HG03457 (cell line): ENCODE data around the gene GJE1.
A peak's percentile ranks its signal among the peaks of the same experiment; 100 is the strongest.
"Not testable (repeated sequence)": the region's sequence is repeated elsewhere in the genome, so short reads cannot be mapped to it uniquely, and the experiment has no call there.

ENCODE experiments used
- ATAC-seq: cut with Tn5 transposase; IDR thresholded peaks from one replicate; pipeline ENCODE4 v1.9.1; 2021; ENCODE audit warnings: moderate number of reproducible peaks; ENCODE audit not compliant: unreplicated experiment

Gene GJE1, protein sequence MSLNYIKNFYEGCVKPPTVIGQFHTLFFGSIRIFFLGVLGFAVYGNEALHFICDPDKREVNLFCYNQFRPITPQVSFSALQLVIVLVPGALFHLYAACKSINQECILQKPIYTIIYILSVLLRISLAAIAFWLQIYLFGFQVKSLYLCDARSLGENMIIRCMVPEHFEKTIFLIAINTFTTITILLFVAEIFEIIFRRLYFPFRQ

DNA sequence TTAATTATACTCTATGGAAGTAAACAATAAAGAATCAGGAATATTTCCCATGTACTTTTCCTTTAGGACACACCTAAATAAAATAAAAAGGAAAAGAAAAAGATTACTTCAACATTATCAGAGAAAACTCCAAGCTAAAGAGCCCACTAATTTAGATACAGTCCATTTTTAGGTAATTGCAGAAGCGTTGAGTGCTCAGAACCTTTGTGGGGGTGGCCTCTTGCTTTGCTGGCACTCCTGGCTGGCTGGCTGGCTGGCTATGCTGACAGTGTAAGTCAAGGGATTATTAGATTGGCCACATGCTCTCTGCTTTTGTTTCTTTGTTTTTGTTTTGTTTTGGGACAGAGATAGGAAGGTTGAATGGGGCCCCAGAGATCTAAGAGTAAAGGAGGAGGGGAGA lies at the start of gene GJE1:
Gene GJE1, plus strand, starts transcription at position 301 of the 400 bp plus-strand sequence. CDS start 234 bp downstream, outside the sequence.
- ATAC-seq: no peak

DNA sequence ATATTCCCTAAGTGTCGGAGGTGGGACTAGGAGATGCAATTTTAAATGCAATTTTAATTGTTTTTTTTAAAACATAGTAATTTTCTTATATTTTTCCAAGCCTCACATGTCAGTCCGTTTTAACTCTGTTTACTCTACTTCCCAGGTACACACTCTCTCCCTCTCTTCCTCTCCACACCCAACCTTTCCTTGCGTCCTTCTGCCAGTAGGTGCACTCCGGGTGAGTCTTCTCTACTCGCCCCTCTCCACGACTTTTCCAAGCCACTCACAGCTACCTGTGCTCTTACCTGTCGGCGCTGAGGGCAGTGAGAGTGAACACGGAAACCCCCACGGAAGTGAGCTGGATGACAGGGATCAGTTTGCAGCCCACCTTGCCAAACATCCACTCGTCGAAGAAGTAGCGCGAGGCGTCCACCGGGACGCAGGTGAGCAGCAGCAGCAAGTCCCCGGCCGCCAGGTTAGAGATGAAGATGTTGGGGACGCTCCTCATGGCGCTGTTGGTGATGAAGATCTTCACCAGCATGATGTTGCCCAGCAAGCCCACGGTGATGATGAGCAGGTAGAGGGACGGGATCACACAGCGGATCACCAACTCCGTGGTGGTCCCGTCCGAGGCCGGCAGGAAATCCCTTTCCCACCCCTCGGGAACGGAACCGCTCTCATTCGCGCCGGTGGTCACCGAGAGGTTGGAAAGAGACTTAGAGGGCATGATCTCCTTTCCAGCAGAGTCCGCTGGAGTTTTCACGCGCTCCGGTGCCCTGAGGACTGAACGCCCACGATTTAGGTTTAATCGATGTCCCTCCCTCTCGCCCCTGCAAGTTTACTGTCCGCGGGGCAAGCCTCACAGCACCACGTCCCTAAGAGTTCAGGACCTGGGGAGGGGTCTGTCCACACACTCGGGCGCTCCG lies 44.5 kb upstream of the GJE1 start:
- no peak for ATAC-seq

DNA sequence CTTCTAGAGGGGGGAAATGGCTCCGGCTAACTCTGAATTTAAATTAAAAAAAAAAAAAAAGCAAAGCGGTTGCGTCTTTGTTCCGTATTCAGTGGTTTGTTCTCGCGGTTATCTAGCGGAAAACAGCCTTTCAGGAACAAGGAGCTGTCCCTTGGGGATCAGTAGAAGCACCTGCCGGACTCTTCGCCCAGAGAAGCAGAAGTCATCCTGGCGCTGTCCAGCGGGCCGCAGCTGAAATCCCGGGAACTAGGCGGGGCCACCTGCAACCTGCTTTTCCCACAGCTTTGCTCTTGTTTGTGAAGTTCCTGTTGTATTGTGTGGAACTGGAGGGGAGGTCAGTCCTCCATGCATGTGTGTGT lies 43.9 kb upstream of the GJE1 start:
- no peak for ATAC-seq

DNA sequence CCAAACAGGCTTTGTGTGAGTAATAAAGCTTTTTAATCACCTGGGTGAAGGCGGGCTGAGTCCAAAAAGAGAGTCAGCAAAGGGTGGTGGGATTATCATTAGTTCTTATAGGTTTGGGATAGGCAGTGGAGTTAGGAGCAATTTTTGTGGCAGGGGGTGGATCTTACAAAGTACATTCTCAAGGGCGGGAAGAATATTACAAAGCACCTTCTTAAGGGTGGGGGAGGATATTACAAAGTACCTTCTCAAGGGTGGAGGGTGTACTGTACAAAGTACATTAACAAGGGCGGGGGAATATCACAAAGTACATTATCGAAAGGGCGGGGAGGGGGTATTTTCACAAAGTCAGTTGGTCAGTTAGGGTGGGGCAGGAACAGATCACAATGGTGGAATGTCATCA lies 27.9 kb upstream of the GJE1 start:
- ATAC-seq: not testable (repeated sequence)

DNA sequence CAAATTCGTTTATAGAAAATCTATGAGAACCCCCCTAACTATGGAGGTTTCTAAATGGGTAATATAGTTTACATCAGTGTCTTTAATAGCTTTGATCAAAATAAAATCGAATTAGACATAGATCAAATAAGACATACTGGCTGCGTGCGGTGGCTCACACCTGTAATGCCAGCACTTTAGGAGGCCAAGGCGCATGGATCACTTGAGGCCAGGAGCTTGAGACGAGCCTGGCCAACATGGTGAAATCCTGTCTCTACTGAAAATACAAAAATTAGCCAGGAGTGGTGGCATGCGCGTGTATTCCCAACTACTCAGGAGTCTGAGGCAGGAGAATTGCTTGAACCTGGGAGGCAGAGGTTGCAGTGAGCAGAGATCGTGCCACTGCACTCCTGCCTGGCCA lies 21.9 kb upstream of the GJE1 start:
- ATAC-seq: not testable (repeated sequence)

DNA sequence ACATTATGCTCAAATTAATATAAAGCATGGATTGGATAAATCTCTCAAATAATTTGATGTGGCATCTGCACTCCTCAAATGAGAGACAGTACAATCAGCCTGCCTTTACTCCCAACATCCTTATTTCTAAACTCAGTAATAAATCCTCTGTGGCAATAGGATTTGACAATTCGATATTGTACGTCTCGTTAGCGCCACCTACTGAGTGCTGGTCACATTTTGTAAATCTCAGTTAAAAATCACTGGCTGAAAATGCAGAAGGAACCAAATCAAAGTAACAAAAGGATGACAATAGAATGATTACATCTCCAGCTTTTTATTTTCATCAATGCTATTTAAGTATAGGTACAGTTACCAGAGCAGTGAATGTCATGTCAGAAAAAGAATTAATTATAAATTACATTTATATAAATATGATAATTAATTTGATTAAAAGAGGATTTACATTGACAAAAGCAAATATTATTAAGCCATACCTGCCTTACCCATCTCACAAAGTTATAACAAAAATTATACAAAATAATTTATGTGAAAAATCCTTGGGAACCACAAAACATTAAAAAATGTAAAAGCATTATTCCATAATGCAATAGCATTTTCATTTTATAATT lies 20.2 kb upstream of the GJE1 start:
- ATAC-seq: no peak

DNA sequence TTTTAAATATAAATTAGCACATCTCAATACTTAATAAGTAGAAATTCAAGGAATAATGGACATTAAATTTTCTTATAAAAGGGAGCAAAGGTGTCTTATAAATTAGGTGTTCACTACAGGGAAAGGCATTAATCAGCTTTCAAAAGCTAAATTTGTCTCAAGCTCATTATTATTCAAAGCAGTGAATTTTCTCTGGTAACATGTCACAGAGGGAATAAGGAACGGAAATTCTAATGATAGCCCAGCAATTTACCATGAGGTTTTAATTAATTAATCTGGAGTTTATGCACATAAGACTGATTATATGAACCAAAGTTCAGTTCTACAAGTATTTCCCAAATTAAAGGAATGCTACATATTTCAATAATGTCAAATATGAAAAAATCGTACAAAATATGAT lies 15.4 kb upstream of the GJE1 start:
- no peak for ATAC-seq

DNA sequence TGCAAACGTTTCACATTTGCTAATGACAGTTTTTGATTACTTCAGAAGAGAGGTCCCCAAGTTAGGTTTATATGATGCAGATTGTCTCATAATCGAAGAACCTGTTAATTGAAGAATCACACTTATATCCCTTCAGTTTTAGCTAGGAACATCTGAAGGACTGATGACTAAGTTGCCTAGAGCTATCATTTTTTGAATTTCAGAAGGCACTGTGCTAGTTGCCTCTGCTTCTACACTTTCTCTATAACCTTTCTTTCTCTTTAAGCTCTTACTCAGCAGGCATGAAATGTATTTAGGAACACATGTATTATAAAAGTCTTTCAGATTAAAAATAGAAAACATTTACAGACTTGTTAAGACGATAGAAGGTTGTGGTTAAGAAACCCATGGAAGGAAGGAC lies 14.4 kb upstream of the GJE1 start:
- ATAC-seq: no peak

DNA sequence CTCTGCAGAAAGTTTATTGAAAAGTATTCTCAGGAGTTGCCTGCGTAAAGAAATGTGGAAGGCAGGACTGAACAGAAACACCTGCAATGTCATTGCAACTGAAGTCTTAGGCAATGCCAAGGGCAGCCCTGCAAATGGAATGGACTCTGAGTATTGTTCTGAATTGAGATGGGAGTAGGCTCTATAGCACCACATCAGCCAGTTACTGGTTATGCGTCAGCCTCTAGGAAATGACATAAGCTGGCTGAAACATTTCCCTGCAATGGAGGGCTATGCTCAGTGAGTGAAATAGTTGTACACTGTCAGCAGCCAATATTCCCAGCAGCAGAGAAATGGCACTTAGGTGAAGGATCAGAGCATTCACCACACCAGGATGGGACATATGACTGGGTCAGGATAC lies 13.8 kb upstream of the GJE1 start:
- ATAC-seq: no peak

DNA sequence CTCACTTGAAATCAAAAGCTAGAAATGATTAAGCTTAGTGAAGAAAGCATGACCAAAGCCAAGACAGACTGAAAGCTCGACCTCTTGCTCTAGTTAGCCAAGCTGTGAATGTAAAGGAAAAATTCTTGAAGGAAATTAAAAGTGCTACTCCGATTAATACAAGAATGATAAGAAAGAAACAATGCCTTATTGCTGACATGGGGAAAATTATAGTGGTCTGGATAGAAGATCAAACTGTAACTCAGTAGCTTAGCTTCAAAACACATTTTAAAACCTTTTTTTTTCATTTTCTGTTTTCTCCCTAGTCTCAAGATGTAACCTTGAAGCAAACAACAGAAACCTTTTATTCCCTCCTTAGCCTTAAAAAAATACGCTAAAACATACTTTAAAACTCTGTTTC lies 11.4 kb upstream of the GJE1 start:
- ATAC-seq: no peak

DNA sequence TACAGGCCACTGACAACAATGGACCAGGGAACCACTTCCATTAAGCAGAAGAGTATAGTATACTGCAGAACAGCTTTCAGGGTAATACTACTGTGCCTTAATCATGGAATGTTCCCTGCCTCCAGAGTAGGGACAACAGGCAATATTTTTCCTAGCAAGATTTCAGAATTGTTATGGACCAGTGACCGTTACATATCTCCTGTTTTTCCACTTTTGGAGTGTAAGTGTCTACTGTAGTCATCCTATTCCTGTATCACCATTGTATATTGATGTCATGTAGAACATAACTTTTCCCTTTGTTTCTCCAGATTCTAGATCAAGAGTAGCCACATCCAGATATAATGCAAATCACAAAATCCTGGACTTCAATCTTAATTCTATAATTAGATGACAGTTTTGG lies 1.9 kb upstream of the GJE1 start:
- ATAC-seq: no peak

DNA sequence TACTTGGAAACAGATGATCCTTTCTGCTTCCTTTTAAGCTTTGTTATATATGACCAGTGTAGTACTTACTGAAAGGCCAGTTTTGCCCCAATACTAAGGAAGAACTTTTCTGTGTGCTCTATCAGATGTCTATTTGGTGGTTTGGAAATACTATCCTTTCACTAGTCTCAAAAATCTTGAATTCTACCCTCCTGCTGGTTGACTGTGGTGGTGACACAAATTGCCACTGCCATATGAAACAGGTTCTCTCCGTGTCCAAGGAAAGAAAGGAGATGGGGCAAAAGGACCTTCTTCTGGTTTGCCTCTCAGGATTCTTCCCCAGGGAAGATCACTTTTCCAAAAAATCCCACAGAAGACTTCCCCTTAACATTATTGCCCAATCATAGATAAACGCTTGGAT lies 6.2 kb downstream of the GJE1 start:
- no peak for ATAC-seq

DNA sequence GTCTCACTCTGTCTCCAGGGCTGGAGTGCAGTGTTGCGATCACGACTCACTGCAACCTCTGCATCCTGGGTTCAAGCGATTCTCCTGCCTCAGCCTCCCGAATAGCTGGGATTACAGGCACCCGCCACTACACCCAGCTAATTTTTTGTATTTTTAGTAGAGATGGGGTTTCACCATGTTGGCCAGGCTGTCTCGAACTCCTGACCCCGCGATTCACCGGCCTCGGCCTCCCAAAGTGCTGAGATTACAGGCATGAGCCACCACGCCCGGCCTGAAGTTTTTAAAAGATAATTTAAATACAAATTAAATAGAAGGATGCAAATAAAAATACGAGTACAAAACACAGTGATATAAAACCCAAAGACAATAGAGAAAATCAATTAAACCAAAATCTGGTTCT lies 8.8 kb downstream of the GJE1 start:
- not testable (repeated sequence) for ATAC-seq

DNA sequence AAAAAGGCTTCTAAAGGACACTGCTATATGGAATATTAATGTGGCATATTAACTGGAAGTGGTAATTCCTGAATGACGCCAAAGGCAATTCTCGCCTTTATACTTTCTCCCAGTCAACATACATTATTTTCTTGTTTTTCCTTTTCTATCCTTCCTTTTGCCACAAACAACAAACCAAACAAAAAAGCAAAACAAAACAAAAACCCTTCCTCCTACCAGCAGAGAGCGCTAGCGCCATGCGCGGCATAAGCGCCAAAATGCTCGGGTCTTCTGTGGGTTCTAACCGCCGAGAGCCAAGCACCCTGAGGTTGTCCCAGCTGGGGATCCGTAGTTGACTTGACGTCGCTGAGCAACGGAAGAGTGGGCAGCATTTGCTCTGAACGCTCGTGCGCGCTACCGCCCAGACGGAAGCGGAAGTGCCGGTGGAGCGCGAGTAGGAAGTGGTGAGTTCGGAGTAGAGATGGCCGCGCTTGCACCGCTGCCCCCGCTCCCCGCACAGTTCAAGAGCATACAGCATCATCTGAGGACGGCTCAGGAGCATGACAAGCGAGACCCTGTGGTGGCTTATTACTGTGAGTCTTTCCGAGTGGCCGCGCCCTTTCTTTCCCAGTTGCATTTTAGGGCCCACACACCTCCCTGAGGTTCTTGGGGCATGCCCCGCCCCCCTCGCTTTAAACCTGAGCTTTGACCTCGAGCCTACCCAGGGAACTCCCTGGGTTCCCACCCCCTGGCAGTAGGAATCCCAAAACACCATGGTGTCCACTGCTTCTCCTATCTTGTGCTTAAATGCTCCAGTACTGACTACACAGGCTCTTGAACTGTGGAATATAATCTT lies 14.3 kb downstream of the GJE1 start, which contains the start of the genes NMBR and VTA1:
Gene NMBR, minus strand, starts transcription at position 295 of the 835 bp plus-strand sequence. CDS start 58,464 bp downstream, outside the sequence.
Gene VTA1, plus strand, starts transcription at position 436 of the 835 bp plus-strand sequence. Its CDS starts 25 bp downstream, at position 461.
- peak; percentile 99 for ATAC-seq

DNA sequence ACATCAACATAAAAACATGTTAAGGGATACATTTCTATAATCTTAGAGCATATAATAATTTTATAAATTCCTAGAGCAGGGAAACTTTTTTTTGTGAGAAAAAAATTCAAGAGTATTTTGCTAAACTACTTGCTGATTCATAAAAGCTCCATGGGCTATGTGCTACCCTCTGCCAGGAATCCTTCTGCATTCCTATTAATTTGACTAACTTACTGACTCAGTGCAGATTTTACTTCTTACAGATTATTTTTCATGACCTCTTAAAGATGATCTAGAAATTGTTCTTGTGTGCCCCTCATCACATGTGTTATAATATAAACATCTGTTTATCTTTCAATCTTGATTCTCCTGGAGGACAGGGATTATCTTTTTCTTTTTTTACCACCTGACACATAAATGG lies 20.0 kb downstream of the GJE1 start:
- no peak for ATAC-seq

DNA sequence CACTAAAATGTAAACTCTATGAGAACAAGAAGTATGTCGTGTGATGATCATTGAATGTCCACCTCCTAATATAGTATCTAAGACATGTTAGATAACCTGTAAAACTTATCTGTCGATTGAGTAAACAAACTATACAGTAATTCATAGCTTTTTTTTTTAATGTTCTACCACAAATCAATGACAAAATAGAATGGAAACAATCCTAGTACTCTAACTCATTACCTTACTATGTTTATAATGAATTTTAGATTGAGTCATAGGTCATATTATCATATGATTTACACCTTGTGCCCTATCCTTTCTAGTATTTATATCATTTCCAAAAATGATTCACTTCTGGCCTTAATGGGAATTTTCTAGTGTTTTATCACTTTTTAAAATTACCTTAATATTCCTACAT lies 20.5 kb downstream of the GJE1 start:
- no peak for ATAC-seq

DNA sequence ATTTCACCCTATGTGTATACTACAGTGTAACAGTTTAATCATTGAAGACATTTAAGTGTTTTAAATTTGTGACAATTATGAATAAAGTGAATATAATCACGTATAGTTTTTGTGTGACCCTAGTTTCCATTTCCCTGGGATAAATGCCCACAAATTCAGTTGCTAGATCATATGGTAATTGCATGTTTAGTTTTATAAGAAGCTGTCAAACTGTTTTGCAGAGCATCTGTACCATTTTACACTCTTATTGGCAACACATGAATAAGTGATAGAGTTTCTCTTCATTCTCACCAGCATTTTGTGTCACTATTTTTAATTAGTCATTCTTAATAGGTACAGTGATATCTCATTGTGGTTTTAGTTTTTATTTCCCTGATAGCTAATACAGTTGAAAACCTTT lies 21.6 kb downstream of the GJE1 start:
- ATAC-seq: no peak

DNA sequence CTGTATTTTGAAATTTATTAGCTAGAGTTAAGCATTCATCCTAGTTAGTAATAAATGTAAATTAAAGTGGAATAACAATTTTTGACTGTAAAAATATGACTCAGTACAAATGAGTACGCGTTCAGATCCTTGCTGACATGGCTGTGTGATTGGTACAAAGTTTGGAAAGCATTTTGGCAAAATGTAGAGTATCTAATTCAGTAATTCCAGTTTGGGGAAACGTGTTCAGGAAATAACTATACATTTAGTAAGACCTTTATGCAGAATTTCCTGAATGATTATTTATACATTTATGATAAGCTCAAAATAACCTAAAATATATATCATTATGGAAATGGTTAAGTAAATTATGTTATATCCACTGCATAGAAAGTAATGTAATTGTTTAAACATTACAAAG lies 22.4 kb downstream of the GJE1 start:
- ATAC-seq: no peak

DNA sequence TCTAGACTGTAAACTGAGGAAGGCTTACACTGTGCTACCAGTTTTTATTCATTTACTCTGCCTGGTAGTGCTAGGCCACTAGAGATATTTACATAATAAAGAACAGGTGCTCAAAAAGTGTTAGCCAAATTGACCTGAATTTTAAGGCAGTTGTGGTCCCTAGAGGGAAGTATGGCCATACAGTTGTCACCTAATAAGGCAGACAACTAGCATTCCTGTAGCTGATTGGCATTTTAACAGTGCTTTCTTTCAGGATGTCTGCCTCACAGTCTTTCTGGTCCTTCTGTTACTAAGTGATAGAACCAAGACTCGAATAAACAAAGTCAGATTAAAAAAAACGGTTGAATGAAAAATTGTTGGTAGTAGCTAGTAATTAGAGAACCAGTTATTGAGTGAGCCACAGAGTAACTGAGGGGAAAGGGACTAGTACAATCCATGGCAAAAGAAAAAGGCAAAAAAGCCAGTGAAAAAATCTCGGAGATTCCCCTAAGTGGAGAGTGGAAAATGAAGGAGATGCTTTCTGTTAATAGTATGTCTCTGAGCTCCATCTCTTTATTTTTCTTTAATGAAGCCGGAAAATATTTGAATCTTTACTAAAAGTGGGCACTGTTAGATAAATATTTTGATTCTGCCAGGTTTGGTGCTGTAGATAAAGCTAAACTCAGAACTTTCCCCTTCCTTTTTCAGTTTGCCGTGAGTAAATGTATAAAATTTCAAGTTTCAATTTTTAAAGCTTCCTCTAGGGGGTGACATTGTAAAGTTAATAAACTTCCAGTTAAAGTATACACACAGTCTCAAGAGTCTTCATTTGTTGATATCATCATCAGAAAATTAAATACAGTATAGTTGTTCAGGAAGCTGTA lies 23.4 kb downstream of the GJE1 start:
- no peak for ATAC-seq

DNA sequence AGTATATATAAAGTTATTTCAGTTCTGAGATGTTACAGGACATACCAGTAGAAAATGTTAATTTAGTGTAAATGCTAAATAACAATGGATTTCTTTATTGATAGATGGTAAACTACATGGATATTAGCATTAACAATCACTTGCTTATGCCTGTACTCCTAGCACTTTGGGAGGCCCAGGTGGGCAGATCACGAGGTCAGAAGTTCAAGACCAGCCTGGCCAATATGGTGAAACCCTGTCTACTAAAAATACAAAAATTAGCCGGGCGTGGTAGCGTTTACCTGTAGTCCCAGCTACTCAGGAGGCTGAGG lies 24.0 kb downstream of the GJE1 start:
- ATAC-seq: not testable (repeated sequence)
